Pancreas (tissue), 10 donors: ENCODE data around the gene PNMT. TPM values are rescaled to one million over a fixed set of nuclear protein-coding genes. Genes with fewer than 3 reads are reported as not detected.

Experiments used
- ATAC-seq, 4 donors: fragments of 200-7000 bp; cut with Tn5 transposase; one replicate each; pipeline versions ENCODE4 v1.8.0 to v1.9.1; 2020; ENCODE audit warnings: mild to moderate bottlenecking in 4 of 4, moderate library complexity in 4 of 4
- DNase-seq, 6 donors: peaks; one replicate each; pipeline ENCODE4 v3.0.0-alpha.2; 2020
- FAIRE-seq: peaks from 2 replicates; lab custom pipeline; 2012; peaks lifted over from hg19 to GRCh38; lab: Jason Lieb, UNC
- H3K27ac ChIP-seq, 4 donors: fragments of 200-600 bp; sonication (generic); 1 replicate in 3 of 4; 2 replicates in 1 of 4; pipeline versions ENCODE4 v1.5.0 to v1.8.0; 2020
- H3K27me3 ChIP-seq, 4 donors: fragments of 200-600 bp; one replicate each; pipeline ENCODE4 v1.8.0; 2021
- H3K36me3 ChIP-seq, 3 donors: fragments of 200-600 bp; sonication (generic) in 1 of 3; one replicate each; pipeline versions ENCODE4 v1.5.0 to v1.8.0; 2020 to 2021
- H3K4me1 ChIP-seq, 3 donors: fragments of 200-600 bp; one replicate each; pipeline ENCODE4 v1.8.0; 2021
- H3K4me3 ChIP-seq, 4 donors: fragments of 200-600 bp; sonication (generic) in 2 of 4; one replicate each; pipeline versions ENCODE4 v1.5.0 to v1.8.0; 2020 to 2021
- H3K9me3 ChIP-seq, 4 donors: fragments of 200-600 bp; one replicate each; pipeline ENCODE4 v1.8.0; 2021
- CTCF ChIP-seq, 4 donors: fragments of 200-600 bp; sonication (generic) in 3 of 4; IDR thresholded peaks; one replicate each; pipeline versions ENCODE4 v1.5.0 to v1.8.0; 2021; ENCODE audit warnings: antibody characterized with exemption in 4 of 4
- WGBS, 2 donors: extraction: QIAGEN DNeasy Blood & Tissue Kit; methylation state at CpG; one replicate each; pipeline ENCODE4 v1.1.7; 2013; 5-methylcytosine and 5-hydroxymethylcytosine counted together
- intact Hi-C, 3 donors: fragments of 100-400 bp; cut with DNase I; formaldehyde crosslinking; loops; one replicate each; pipeline versions ENCODE4 v1.11.1 to v1.14.2; 2022
- polyA plus RNA-seq, 2 donors: library from polyadenylated mRNA; stranded (reverse); fragments of 200-250 nt; gene quantifications; one replicate each; pipeline ENCODE4 v1.2.3, GENCODE V29; 2013
- total RNA-seq, 6 donors: library from RNA; stranded (reverse); fragmentation: NEBNext Ultra II Directional in 4 of 6; extraction: Animal tissue kit (Norgen Biotek cat#: 25700) in 4 of 6; gene quantifications; one replicate each; pipeline versions ENCODE4 v1.2.1 to v1.2.4, GENCODE V29; 2021 to 2023
- donor health status: healthy with polysubstance abuse.
- donor health status: DM: no; HTN: no; CAD: no; lungs with moderate emphysema.
- donor health status: DM: no; HTN: no; CAD: no.
- donor health status: control.
- donor health status: control.
- donor health status: Bipolar disorder and iron deficiency.
- donor health status: DM: yes; HTN: yes; CAD: no.
- donor health status: DM: no; HTN: no; CAD: no.
- donor health status: DM: no; HTN: no; CAD: no.
- donor health status: DM: yes; HTN: yes; CAD: no.

The PNMT gene
- total and polyA plus RNA-seq, 8 donors, result 0.16 to 11.7 (median 0.64) TPM; not detected in 3

- FAIRE-seq (no peak), DNase-seq (peak in 2 of 6 donors; percentile 39 to 53), ATAC-seq (peak in 3 of 4 donors; percentile 5 to 13 (median 7))
- peaks cover 0 to 3% (median 0%) of the 10 kb centered on the region in 3 donors for H3K4me1 ChIP-seq
- no peaks in the 10 kb centered on the region for H3K9me3 ChIP-seq
- H3K27me3 ChIP-seq, result no peaks in the 10 kb centered on the region
- TF ChIP-seq CTCF (IDR thresholded peaks at IDR 0.05), result no peak
- 44 to 56% methylated on average over 10 of the region's 10 CpGs for WGBS, 2 donors
- intact Hi-C loops, result no loop called here
- peak overlapping the region in 3 of 4 donors; percentile 8 to 42 (median 31) for H3K4me3 ChIP-seq
- H3K36me3 ChIP-seq, result no peaks in the 10 kb centered on the region
- H3K27ac ChIP-seq, result peak overlapping the region; percentile 9 to 84 (median 70)
These were observed 39.4 kb upstream of the PNMT start for GRCh38 chr17:39628655-39629493.

- no peak for TF ChIP-seq CTCF (IDR thresholded peaks at IDR 0.05)
- peaks cover 0 to 3% (median 0%) of the 10 kb centered on the region in 3 donors for H3K4me1 ChIP-seq
- H3K4me3 ChIP-seq, result peak overlapping the region in 2 of 4 donors; percentile 31 to 42
- no peaks in the 10 kb centered on the region for H3K27me3 ChIP-seq
- FAIRE-seq (no peak), ATAC-seq (no peak), DNase-seq (peak in 2 of 6 donors; percentile 31 to 47)
- peak overlapping the region in 3 of 4 donors; percentile 67 to 84 (median 72) for H3K27ac ChIP-seq
- H3K9me3 ChIP-seq, result no peaks in the 10 kb centered on the region
- 40 to 53% methylated on average over 3 of the region's 3 CpGs for WGBS, 2 donors
- no peaks in the 10 kb centered on the region for H3K36me3 ChIP-seq
- intact Hi-C loops, result no loop called here
These were observed 38.8 kb upstream of the PNMT start for GRCh38 chr17:39629494-39629880.

- WGBS, 2 donors, result 51% methylated on average over 12 of the region's 12 CpGs
- peaks cover 0 to 3% (median 0%) of the 10 kb centered on the region in 3 donors for H3K4me1 ChIP-seq
- no peaks in the 10 kb centered on the region for H3K9me3 ChIP-seq
- H3K27ac ChIP-seq, result peak overlapping the region in 3 of 4 donors; percentile 33 to 84 (median 72)
- FAIRE-seq (no peak), DNase-seq (peak in 1 of 6 donors; percentile 22), ATAC-seq (no peak)
- H3K27me3 ChIP-seq, result no peaks in the 10 kb centered on the region
- TF ChIP-seq CTCF (IDR thresholded peaks at IDR 0.05), result no peak
- intact Hi-C loops, result no loop called here
- no peaks in the 10 kb centered on the region for H3K36me3 ChIP-seq
- peak overlapping the region in 2 of 4 donors; percentile 31 to 42 for H3K4me3 ChIP-seq
These were observed 38.4 kb upstream of the PNMT start for GRCh38 chr17:39629898-39630297.

- H3K4me1 ChIP-seq, result peaks cover 4 to 9% (median 4%) of the 10 kb centered on the region in 3 donors
- no peak for FAIRE-seq
- intact Hi-C loops, result no loop called here
- H3K27ac ChIP-seq, result peak overlapping the region; percentile 70 to 84 (median 73)
- peak in 2 of 6 donors; percentile 55 to 62 for DNase-seq
- TF ChIP-seq CTCF (IDR thresholded peaks at IDR 0.05), result no peak
- no peaks in the 10 kb centered on the region for H3K36me3 ChIP-seq
- WGBS, 2 donors, result 11% methylated on average over 6 of the region's 6 CpGs
- no peaks in the 10 kb centered on the region for H3K27me3 ChIP-seq
- no peaks in the 10 kb centered on the region for H3K9me3 ChIP-seq
- no peak overlapping the region for H3K4me3 ChIP-seq
- ATAC-seq, result peak; percentile 38 to 67 (median 58)
These were observed 36.9 kb upstream of the PNMT start for GRCh38 chr17:39631403-39631802.
